OCI-LY1 (cell line): ENCODE results near the gene GRPR.
"Not testable (repeated sequence)": the region's sequence is repeated elsewhere in the genome, so short reads cannot be mapped to it uniquely, and the experiment has no call there.

Experiments used
- H2AFZ ChIP-seq: fragments of 200-600 bp; sonication (generic), shearing (Covaris generic); 2 replicates; pipeline ENCODE4 v1.6.0; 2014; ENCODE audit warnings: antibody characterized with exemption, mild to moderate bottlenecking, low read length
- H3F3A ChIP-seq: fragments of 200-600 bp; sonication (generic), shearing (Covaris generic); 2 replicates; pipeline ENCODE4 v1.6.0; 2014; ENCODE audit warnings: mild to moderate bottlenecking, antibody characterized with exemption, low read length, moderate library complexity; ENCODE audit not compliant: insufficient read depth
- H3K27ac ChIP-seq: fragments of 200-600 bp; sonication (generic); 2 replicates; pipeline ENCODE4 v1.5.1; 2014; ENCODE audit warnings: low read length, mixed run types, mild to moderate bottlenecking, low read depth; ENCODE audit not compliant: poor library complexity, severe bottlenecking
- H3K27me3 ChIP-seq: fragments of 200-600 bp; sonication (generic); 2 replicates; pipeline ENCODE4 v1.6.0; 2014; ENCODE audit warnings: antibody characterized with exemption, mild to moderate bottlenecking, low read length, moderate library complexity; ENCODE audit not compliant: insufficient read depth
- H3K36me3 ChIP-seq: fragments of 200-600 bp; sonication (generic); 2 replicates; pipeline ENCODE4 v1.6.1; 2014; ENCODE audit warnings: mild to moderate bottlenecking, antibody characterized with exemption, low read length, moderate library complexity, mixed read lengths; ENCODE audit not compliant: insufficient read depth
- H3K4me1 ChIP-seq: fragments of 200-600 bp; sonication (generic); 2 replicates; pipeline ENCODE4 v1.5.1; 2014; ENCODE audit warnings: mild to moderate bottlenecking, low read length, moderate library complexity; ENCODE audit not compliant: insufficient read depth, severe bottlenecking
- H3K4me2 ChIP-seq: fragments of 200-600 bp; sonication (generic), shearing (Covaris generic); 2 replicates; pipeline ENCODE4 v1.6.1; 2014; ENCODE audit warnings: low read length
- H3K4me3 ChIP-seq: fragments of 200-600 bp; sonication (generic); 2 replicates; pipeline ENCODE4 v1.5.1; 2014; ENCODE audit warnings: low read length, low read depth, mild to moderate bottlenecking, mixed read lengths; ENCODE audit not compliant: poor library complexity, severe bottlenecking
- H3K79me2 ChIP-seq: fragments of 200-600 bp; shearing (Covaris generic); 2 replicates; pipeline ENCODE4 v1.6.1; 2016; ENCODE audit warnings: mixed run types, low read length, mixed read lengths; ENCODE audit not compliant: insufficient read depth
- H3K9ac ChIP-seq: fragments of 200-600 bp; sonication (generic), shearing (Covaris generic); 2 replicates; pipeline ENCODE4 v1.6.1; 2014; ENCODE audit warnings: mild to moderate bottlenecking, low read length, mixed read lengths
- H3K9me2 ChIP-seq: fragments of 200-600 bp; sonication (generic), shearing (Covaris generic); 2 replicates; pipeline ENCODE4 v1.6.1; 2014; ENCODE audit warnings: low read depth, mild to moderate bottlenecking, low read length, mixed read lengths
- H3K9me3 ChIP-seq: fragments of 200-600 bp; shearing (Covaris generic); 2 replicates; pipeline ENCODE4 v1.6.1; 2014; ENCODE audit warnings: low read length, mixed read lengths
- H4K20me1 ChIP-seq: fragments of 200-600 bp; sonication (generic), shearing (Covaris generic); 2 replicates; pipeline ENCODE4 v1.6.0; 2016; ENCODE audit warnings: mild to moderate bottlenecking, low read length; ENCODE audit not compliant: insufficient read depth
- CTCF ChIP-seq: fragments of 200-600 bp; sonication (generic), shearing (Covaris generic); IDR thresholded peaks from 2 replicates; pipeline ENCODE4 v1.5.1; 2017; ENCODE audit warnings: mild to moderate bottlenecking, antibody characterized with exemption, low read length, moderate library complexity, mixed read lengths
- EZH2 ChIP-seq: fragments of 200-600 bp; sonication (generic), shearing (Covaris generic); IDR thresholded peaks from 2 replicates; pipeline ENCODE4 v1.8.0; 2017; ENCODE audit warnings: borderline replicate concordance, mixed run types, mild to moderate bottlenecking, antibody characterized with exemption, low read length, moderate library complexity, mixed read lengths

Gene GRPR

DNA sequence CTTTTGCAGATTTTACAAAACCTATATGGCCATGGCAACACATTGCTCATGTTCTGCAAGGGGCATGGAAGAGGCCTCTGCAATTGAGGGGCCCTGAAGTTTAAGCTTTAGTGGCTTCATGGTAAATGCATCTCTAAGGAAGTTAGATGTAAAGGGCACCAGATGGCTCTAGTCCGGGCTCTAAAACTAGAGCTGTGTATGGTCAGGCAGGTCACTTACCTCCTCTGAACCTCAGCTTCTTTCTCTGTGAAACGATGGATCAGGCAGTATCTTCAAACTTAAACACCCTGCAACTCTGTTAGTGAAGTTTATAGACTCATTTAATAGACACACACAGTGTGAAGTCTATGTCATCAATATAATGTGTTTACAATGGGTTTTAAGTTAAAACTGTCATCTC lies 53.9 kb downstream of the GRPR start:
- no peaks in the 10 kb centered on the region for H3K9me2 ChIP-seq
- no peaks in the 10 kb centered on the region for H3K4me1 ChIP-seq
- H3K4me2 ChIP-seq: no peak overlapping the region
- no peaks in the 10 kb centered on the region for H3K9me3 ChIP-seq
- no peak overlapping the region for H3K27ac ChIP-seq
- H3F3A ChIP-seq: no peaks in the 10 kb centered on the region
- no peak overlapping the region for H3K4me3 ChIP-seq
- no peaks in the 10 kb centered on the region for H3K27me3 ChIP-seq
- H3K9ac ChIP-seq: no peak overlapping the region
- TF ChIP-seq CTCF (no peak), EZH2 (no peak)
- H4K20me1 ChIP-seq: no peaks in the 10 kb centered on the region
- H3K36me3 ChIP-seq: no peaks in the 10 kb centered on the region
- H2AFZ ChIP-seq: no peak overlapping the region
- no peaks in the 10 kb centered on the region for H3K79me2 ChIP-seq

- H3K36me3 ChIP-seq, H3K79me2 ChIP-seq, H3F3A ChIP-seq, H3K9me3 ChIP-seq, H3K9ac ChIP-seq, H4K20me1 ChIP-seq, H3K4me1 ChIP-seq, H2AFZ ChIP-seq, H3K4me2 ChIP-seq, H3K27me3 ChIP-seq, H3K9me2 ChIP-seq, H3K4me3 ChIP-seq, H3K27ac ChIP-seq: not testable (repeated sequence)
Measured at GRCh38 chrX:16183843-16184242, 60.5 kb downstream of the GRPR start.

DNA sequence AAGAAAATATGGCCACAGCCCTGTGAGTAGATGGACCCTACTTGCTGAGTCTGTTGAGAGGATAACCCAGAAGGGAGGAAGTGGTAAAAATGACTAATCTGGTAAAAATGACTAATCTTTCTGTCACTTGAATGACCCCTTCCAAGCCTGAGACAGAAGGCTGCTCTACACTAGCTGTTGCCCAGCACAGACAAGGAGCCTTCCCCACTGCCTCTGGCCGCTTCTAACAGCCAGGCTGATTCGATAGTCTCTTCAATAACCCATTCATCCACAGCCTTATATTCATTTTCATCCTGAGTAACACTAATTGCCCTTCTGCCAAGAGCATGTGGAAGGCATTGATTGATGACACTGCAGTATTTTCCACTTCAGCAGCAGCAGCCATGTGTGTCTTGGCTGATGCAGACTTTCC lies 62.4 kb downstream of the GRPR start:
- TF ChIP-seq CTCF (no peak), EZH2 (no peak)
- Histone ChIP-seq H3K4me2 (no peak overlapping the region), H3K9me2 (no peaks in the 10 kb centered on the region)

GRCh38 chrX:16186380-16187007 lies 63.1 kb downstream of the GRPR start:
- no peak overlapping the region for H3K27ac ChIP-seq
- no peaks in the 10 kb centered on the region for H3K9me3 ChIP-seq
- no peak overlapping the region for H2AFZ ChIP-seq
- no peaks in the 10 kb centered on the region for H3K9me2 ChIP-seq
- TF ChIP-seq EZH2 (no peak), CTCF (no peak)
- no peaks in the 10 kb centered on the region for H3F3A ChIP-seq
- H3K36me3 ChIP-seq: no peaks in the 10 kb centered on the region
- no peaks in the 10 kb centered on the region for H3K4me1 ChIP-seq
- H3K4me2 ChIP-seq: no peak overlapping the region
- no peak overlapping the region for H3K9ac ChIP-seq
- H3K4me3 ChIP-seq: no peak overlapping the region
- H3K27me3 ChIP-seq: no peaks in the 10 kb centered on the region
- H3K79me2 ChIP-seq: no peaks in the 10 kb centered on the region
- H4K20me1 ChIP-seq: no peaks in the 10 kb centered on the region

More for the DNA sequence above, 62.4 kb downstream of the GRPR start:
- H3K27me3 ChIP-seq: no peaks in the 10 kb centered on the region
- no peaks in the 10 kb centered on the region for H3K9me3 ChIP-seq
- H3K36me3 ChIP-seq: no peaks in the 10 kb centered on the region
- H3K4me1 ChIP-seq: no peaks in the 10 kb centered on the region
- no peaks in the 10 kb centered on the region for H4K20me1 ChIP-seq
- no peaks in the 10 kb centered on the region for H3K79me2 ChIP-seq
- H3F3A ChIP-seq: no peaks in the 10 kb centered on the region
- no peak overlapping the region for H3K4me3 ChIP-seq
- no peak overlapping the region for H3K9ac ChIP-seq
- H2AFZ ChIP-seq: no peak overlapping the region
- H3K27ac ChIP-seq: no peak overlapping the region
